NCI-H69 (cell line): ENCODE measurements around the gene FNIP2.
"Not testable (repeated sequence)": the region's sequence is repeated elsewhere in the genome, so short reads cannot be mapped to it uniquely, and the experiment has no call there.

Experiments used
- DNase-seq: peaks from one replicate; lab custom pipeline; 2025; lab: John Stamatoyannopoulos, UW

FNIP2 gene

DNA sequence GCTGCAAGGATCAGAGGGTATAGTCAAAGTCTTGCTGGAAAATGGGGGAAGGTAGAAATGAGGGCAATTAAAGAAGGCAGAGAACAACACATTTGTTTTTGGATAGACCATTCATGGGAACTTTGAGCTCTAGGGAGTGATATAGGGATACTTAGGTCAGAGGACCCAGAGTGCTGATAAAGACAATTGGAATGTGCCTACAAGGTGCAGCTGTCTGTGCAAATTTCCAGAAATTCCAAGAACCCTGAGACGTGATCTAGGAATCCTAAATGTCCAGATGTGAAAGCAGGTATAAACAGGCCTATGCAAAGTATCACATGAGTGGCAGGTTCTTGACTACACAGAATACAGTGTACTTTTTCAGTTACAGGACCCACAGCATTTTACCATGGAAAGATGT is 24.2 kb downstream of the FNIP2 start:
- no peak for DNase-seq

DNA sequence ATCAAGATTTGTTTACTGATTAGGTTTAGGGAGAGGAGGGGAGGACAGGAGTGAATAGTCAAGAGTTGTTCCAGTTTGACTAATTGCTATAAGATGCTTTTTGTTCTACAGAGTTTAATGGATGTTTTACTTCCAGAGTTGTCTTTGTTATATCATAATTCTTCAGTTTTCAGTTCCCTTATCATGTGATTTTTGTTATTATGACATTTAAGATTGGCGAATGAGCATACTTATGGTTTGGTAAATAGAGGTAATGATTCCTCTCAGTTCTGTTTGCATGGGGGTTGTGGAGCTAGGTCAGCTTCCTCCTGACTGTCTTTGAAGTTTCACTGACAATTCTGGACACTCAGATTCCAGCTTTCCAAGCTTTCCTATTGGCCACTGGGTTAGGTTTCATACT is 24.6 kb downstream of the FNIP2 start:
- not testable (repeated sequence) for DNase-seq

DNA sequence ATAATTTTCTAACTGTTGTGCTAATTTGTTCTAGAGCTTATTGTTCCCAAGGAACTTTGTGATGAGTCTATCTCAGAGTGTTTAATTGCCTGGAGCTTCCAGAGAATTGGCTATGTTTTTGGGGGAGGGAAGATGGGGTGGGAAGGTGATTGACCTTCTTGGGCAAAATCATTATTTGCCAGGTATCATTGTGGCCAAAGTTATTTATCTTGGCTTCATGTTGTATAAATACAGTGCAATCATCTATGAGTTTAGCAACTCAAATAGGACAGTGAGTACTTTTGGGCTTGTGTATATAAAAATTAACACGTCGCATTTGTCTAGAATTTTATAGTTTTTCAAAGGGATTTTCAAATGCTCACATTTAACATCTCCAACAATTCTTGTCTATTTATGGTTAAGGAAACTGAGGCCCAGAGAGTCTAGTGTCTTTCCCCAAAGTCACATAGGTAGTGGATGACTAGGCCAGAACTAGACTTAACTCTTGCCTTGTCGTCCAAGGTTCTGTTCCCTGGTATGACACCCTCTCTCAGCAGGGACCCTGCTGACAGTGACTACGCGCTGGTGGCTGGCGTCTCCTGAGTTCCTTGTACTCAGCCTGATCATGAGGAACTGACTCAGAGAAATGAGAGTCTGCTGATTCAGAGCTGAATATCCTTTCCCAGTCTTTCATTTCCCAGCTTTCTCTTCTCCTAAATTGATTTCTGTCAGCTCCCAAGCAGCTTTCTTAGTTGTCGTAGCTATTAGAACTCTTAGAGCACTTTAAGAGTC is 27.7 kb downstream of the FNIP2 start:
- DNase-seq: no peak

DNA sequence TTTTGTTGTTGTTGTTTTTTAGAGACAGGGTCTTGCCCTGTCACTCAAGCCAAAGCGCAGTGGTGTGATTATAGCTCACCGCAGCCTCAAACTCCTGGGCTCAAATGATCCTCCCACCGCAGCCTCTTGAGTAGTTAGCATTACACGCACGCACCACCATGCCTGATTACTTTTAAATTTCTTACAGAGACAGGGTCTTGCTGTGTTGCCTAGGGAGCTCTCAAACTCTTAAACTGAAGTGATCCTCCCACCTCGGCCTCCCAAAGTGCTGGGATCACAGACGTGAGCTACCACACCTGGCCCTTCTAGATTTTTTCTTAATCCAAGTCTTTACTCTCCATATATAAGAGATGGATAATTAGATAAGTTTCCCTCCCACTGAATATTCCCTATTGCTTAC is 29.2 kb downstream of the FNIP2 start:
- no peak for DNase-seq

DNA sequence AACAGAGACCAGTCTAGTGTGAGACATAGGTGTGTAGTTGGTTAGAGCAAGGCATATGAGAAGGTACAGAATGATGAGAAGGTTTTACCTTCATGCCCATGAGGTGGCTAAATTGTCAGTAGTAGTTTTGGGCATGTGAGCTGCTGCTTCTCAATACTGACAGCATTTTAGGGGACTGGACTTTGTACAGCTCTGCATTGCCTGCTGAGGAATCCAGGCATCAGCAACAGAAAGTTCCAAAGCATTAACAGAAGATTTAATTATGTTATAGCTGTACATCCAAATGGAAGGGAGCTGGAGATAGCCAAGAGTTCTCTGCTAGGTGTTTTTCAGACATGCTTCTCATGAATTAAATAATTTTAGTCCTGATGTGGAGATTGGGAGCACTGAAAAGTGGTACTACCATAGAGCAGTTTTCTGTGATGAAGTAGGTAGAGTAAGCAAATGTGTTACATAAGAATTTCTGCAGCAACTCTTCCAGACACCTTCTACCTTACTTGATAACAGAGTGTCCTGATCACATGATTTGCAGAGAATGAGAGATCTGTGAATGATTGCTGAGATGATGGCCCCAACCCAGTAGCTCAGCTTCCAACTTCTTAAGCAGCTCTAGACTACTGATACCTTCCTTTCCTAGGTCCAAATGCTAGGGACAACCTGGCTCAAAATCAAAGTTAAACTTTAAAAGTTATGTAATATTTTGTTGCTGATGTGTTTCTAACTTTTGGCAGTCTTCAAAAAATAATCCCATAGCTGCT is 30.4 kb downstream of the FNIP2 start:
- no peak for DNase-seq

DNA sequence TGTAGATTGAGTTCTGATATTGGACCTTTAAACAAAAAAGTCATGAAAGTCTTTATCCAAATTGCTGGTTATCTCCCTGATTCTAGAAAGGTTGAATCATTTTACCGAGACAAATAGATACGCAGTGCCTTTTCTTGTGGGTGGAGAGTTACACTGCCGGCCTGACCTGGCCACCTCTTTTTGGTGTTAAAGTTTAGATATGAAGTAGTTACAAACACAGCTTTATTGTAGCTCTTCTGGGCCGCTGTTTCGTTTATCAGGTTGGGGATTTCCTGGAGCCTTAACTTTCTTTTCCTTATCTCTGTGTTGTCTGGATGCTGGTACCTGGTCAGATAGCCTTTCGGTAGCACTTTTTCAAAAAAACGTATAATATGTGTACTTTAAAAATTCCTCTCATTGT is 31.0 kb downstream of the FNIP2 start:
- no peak for DNase-seq

DNA sequence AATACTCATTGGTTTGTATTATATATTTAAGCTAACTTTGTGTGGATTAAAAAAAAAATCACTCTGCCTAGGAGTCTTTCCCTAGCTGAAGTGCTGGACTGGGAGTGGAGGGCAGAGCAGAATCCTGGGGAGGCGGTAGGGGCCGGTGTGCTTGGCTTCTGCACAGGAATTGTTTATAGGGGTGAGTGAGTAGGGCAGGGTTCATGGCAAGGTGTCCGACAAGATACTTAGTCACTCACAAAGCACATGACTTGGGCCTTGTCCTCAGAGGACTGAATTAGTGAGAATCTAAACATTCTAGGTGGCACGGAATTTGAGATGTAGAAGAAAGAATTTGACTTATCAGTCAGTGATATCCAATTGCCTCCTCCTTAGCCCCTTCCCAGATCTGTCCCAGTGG is 32.2 kb downstream of the FNIP2 start:
- no peak for DNase-seq

DNA sequence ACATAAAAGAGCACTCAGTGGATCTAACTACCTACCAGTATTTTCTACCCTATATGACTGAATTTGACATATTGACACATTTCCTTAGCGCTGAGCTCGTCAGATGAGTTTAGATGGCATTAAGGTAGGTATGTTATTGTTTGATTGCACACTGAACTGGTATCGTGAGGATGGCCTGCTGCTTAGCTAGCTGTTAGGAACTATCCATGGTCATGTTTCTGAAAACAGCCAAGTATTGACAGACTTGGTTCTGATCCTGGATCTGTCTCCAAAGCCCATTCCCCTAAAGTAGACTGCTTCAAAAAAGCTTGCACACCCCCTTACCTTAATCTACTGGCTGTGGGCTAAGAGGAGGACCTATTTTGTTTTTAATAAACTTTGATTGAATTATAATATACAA is 32.9 kb downstream of the FNIP2 start:
- DNase-seq: no peak

DNA sequence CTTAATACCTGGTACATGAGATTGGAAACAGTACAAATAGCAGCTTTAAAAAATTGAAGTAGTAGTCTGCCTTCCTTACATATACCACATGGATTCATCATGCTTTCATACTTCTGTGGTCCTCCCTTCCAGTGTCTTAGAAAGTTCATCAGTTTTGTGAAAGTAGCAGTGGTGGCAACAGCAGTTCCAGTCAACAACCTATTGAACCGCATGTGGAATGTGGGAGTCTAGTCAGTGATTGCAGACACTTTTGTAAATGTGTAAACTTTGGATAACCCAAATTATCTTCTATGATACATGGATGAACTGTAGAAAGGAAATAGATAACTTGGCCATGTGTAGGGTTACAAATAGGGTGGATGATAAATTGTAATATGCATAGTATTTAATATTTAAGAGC is 34.1 kb downstream of the FNIP2 start:
- DNase-seq: no peak

DNA sequence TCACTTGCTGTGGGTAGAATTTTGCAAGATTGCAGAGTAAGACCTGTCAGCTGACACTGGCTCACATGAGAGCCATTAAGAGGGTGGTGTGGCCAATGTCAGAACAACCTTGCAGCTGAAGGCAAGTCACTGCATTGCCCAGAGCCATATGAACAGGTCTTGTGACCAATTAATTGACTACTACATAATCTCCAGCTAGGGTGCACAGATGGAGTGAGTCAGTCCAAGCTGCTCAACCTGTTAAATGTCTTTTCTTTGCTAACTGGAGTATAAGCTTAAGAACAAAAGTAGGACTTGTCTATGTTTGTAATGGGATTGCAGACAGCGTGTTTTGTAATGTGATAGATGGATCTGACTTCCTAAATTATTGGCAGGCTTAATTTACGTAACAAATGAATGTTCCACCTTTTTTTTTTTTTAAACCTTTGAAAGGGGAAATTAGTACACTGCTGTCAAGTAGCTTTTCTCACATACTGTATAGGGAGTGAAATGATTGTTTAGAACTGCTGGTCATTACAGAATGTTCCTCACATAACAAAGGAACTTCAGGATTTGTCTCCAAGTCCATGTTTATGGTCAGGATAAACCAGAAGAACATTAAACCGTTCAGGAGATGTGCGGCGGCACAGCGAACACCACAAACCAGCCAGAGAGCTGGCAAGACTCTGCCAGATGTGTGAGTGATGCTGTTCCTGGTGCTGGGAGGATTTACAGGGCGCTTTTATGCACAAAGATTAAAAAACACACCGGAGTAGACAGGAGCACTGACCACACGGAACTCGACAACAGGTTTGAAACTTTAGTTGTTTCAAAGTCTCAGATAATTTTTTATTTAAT is 37.0 kb downstream of the FNIP2 start:
- peak; percentile 94 for DNase-seq

DNA sequence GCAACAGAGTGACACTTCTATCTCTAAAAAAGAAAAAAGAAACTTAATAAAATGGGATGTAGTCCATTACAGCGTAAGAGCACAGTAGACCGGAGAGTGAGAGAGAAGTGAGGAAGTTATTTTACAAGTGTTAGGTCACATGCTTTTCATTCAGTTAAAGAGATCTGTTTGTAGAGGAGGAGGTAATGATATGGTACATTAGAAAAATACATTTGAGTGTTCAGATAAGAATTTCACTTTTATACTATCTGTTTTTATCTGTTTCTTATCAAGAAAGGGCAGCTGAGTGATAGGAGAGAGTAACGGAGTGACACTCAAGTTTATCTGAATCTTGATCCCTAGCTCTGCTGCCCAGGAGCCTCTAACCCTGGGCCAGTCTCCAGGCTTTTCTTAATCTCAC is 38.9 kb downstream of the FNIP2 start:
- DNase-seq: peak; percentile 9

DNA sequence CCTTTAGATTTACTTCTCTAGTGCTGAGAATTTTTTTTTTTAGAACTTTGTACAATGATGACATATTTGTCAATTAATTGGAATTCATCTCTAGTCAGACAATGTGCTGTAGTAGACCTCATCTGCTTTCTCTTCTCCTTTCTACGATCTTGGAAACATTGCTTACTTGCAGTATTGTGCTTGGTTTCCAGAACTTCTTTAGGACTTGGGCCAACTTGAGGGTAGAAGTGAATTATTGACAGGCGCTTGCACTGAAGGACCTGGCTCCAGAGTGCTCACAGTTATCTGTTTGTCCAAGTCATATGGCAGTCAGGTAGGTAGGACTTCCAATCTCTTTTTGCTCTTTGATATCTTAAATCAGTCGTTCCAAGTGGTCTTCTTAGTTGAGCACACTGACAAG is 39.6 kb downstream of the FNIP2 start:
- no peak for DNase-seq

DNA sequence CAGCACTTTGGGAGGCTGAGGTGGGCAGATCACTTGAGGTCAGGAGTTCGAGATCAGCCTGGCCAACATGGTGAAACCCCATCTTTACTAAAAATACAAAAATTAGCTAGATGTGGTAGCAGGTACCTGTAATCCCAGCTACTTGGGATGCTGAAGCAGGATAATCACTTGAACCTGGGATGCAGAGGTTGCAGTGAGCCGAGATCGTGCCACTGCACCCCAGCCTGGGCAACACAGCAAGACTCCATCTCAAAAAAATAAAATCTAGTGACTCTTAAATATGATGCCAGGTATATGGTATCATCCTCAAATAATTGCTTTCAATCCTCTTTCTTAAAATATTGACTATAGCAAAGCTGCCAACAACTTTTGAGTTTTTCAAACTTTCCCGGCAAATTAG is 40.4 kb downstream of the FNIP2 start:
- not testable (repeated sequence) for DNase-seq

DNA sequence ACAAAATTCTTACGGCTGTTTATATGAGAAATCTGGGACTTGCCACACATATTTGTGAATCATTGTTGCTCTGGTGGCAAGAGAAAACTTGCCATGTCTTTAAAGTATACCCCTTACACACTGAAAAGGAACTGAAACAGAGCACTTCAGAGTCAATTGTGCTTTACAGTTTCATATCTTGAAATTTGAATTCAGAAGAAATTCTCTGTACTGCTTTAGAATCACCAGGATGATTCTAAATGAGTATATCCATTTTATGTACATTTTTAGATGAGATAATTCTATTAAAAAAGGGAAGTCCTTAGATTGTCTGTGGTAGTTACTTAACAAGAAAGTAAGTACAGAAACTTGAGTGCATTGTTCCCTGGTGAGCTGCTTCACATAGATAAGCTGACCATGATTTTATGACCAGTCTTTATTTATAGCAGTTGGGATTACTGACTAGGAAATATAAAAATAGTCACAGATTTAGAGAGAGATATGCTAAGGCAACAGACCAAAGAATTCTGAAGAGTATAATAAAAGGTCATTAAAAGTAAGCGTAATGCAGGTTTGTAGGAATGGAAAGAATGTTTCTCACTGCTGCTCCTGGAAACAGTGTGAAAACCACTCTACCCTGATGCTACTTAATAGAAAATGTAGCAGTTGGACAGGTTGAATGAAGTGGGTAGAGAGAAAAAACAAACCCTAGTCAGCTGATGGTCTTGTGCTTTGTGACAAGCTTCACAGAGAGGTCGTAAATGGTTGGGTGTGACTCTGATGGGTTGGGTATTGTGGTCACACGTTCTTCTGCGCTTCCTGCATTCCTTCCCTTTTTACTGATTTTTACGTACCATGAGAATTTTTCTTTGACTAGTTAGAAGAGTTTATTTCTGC is 41.0 kb downstream of the FNIP2 start:
- peak; percentile 36 for DNase-seq

DNA sequence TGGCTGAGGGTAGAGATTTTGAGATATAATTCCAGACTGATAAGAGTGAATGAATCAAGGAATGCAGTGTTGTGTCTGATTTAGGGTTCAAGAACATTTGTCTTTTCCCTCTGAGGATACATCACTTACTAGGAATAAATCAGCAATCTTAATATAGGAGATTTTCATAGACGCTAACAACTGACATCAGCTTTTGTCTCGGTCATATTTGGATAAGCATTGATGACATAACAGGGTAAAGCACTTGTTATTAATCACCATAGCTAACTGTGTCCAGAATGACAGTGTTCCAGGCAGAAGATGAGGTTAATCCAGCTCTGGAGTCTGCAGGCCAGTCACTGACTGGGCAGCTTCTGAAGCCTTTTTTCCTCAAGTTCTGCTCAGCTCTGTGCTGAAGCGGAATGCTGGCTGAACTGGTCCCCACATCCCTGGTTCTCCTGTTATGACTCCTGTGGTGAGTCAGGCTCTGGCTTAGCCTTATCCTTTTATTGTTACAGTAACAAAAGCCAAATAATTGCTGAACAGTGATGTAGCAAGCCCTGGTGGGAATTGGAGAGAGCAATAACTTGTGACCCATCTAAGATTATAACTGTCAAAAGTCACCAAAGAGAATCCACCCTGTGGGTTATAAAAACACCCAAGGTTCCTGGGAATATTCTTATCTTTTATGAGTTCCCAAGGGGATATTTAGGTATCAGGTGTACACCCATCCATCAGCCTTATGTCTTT is 41.8 kb downstream of the FNIP2 start:
- DNase-seq: peak; percentile 39

DNA sequence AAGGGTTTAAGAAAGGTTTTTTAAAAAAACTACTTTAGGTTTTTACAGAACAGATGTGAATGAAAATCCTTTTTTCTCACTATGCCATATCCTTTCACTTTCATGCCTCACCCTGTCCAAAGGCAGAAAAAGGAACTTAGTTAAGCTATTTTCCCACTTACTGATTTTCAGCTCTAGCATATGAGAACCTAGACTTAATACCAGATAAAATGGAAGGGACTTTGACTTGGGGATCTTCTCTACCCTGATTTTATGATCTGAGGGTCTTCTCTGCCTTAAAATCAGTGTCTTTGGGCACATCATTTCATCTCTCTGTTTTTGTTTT is 42.4 kb downstream of the FNIP2 start:
- DNase-seq: no peak

DNA sequence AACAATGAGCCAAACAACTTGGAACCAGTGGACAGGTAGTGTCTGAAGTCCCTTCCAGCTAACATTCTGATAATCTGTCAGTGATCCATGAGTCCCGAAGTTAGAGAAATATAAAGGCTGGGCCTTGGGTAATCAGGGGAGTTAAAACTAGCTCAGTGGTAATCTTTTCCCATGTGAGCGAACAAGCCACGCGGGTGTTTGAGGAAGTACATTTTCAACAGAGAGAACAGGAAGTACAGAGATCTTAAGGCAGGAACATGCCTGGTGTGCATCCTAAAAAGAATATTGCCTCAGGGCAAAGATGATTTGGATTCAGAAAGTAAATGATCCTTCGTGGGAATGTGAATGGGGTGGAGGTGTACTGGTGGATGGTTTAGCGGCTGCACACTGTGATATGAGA is 42.9 kb downstream of the FNIP2 start:
- peak; percentile 78 for DNase-seq

DNA sequence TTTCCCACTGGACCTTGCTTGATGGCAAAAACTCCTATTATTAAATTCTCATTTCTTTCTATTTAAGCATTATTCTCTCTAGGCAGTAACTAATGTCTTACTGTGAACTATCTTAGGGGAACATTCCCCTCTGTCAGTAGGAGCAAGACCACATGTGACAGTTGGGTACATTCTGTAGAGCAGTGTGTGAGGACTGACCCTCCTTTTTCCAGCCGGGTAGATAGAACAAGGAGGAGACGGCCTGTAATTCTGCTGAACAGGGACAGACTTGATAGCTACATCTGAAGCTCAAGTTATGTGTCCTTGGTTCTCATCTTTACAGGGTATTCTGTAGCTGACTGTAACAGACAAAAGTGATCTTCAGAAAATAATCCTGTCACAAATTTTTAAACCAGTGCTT is 43.3 kb downstream of the FNIP2 start:
- no peak for DNase-seq

DNA sequence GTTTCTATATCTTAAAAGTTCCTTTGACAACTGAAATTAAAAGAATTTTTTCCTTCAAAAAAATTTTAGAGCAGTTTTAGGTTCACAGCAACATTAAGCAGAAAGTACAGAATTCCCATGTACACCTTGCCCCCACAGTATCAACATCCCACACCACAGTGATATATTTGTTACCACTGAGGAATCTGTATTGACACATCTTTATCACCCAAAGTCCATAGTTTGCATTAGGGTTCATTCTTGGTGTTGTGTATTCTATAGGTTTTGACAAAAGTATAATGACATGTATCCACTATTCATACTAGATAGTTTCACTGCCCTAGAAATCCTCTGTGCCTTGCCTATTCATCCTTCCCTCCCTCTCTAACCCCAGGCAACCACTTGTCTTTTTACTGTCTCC is 43.7 kb downstream of the FNIP2 start:
- no peak for DNase-seq

DNA sequence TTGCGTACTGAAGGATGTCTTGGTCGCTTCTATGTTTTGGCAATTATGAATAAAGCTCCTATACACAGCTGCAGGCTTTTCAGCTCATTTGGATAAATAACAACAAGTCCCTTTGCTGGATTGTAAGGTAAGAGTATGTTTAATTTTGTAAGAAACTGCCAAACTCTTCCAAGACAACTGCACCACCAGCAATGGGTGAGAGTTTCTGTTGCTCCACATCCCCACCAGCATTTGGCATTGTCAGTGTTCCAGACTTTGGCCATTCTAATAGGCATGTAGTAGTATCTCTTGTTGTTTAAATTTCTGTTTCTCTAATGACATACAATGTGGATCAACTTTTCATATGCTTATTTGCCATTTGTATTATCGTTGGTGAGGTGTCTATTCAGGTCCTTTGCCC is 44.3 kb downstream of the FNIP2 start:
- no peak for DNase-seq

DNA sequence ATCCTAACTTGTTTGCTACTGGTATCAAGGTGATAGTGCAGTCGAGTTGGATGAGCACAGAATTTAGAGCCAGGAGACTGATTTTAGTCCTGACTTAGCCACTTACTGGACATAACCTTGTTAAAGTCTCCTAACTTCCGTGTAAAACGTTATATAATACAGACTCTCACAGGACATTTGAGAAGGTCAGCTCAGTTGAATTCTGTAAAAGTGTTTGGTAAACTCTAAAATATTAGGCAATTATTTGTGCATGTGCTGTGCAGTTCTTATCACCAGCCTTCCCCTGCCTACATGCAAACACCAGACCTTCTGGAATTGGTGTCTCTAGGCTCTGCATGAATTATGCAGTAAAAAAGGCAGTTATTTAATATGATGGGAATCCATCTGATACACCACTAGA is 45.4 kb downstream of the FNIP2 start:
- DNase-seq: no peak
